KOPT-K1 (cell line): ENCODE measurements around the gene PRG2.
"Not testable (repeated sequence)": the region's sequence is repeated elsewhere in the genome, so short reads cannot be mapped to it uniquely, and the experiment has no call there.

ENCODE experiments used
- H3K27ac ChIP-seq: fragments of 200-600 bp; sonication (generic); 2 replicates; pipeline ENCODE4 v1.5.1; 2016; ENCODE audit warnings: antibody characterized with exemption, mild to moderate bottlenecking, low read depth, low read length; ENCODE audit not compliant: poor library complexity, severe bottlenecking
- H3K36me3 ChIP-seq: fragments of 200-600 bp; sonication (generic); 2 replicates; pipeline ENCODE4 v1.5.1; 2017; ENCODE audit warnings: antibody characterized with exemption, mild to moderate bottlenecking, low read length, moderate library complexity; ENCODE audit not compliant: insufficient read depth
- H3K9me3 ChIP-seq: fragments of 200-600 bp; sonication (generic); 2 replicates; pipeline ENCODE4 v1.5.1; 2017; ENCODE audit warnings: antibody characterized with exemption, low read length, mild to moderate bottlenecking; ENCODE audit not compliant: insufficient read depth, poor library complexity, severe bottlenecking

The PRG2 gene

GRCh38 chr11:57408771-57409170 is 18.3 kb upstream of the PRG2 start:
- H3K27ac ChIP-seq = no peak overlapping the region
- H3K9me3 ChIP-seq = no peaks in the 10 kb centered on the region
- H3K36me3 ChIP-seq = peaks cover 91% of the 10 kb centered on the region

GRCh38 chr11:57407941-57408475 is 17.6 kb upstream of the PRG2 start:
- no peak overlapping the region for H3K27ac ChIP-seq
- H3K36me3 ChIP-seq = peaks cover 84% of the 10 kb centered on the region
- no peaks in the 10 kb centered on the region for H3K9me3 ChIP-seq

- Histone ChIP-seq H3K36me3 (peaks cover 76% of the 10 kb centered on the region), H3K9me3 (no peaks in the 10 kb centered on the region), H3K27ac (no peak overlapping the region)
Measured at GRCh38 chr11:57407010-57407920, 16.8 kb upstream of the PRG2 start.

- Histone ChIP-seq H3K36me3 (peaks cover 68% of the 10 kb centered on the region), H3K9me3 (no peaks in the 10 kb centered on the region), H3K27ac (no peak overlapping the region)
Measured at GRCh38 chr11:57406337-57406904, 16.0 kb upstream of the PRG2 start.

GRCh38 chr11:57405271-57405860 is 14.9 kb upstream of the PRG2 start:
- Histone ChIP-seq H3K9me3 (no peaks in the 10 kb centered on the region), H3K36me3 (peaks cover 57% of the 10 kb centered on the region), H3K27ac (no peak overlapping the region)

GRCh38 chr11:57403802-57404147 is 13.3 kb upstream of the PRG2 start:
- Histone ChIP-seq H3K27ac (no peak overlapping the region), H3K36me3 (peaks cover 41% of the 10 kb centered on the region), H3K9me3 (no peaks in the 10 kb centered on the region)

GRCh38 chr11:57403003-57403801 is 12.8 kb upstream of the PRG2 start:
- not testable (repeated sequence) for H3K9me3 ChIP-seq, H3K27ac ChIP-seq
- peaks cover 36% of the 10 kb centered on the region for H3K36me3 ChIP-seq

GRCh38 chr11:57402188-57403002 is 11.9 kb upstream of the PRG2 start:
- Histone ChIP-seq H3K27ac (no peak overlapping the region), H3K36me3 (peaks cover 28% of the 10 kb centered on the region)

GRCh38 chr11:57399972-57400578 is 9.6 kb upstream of the PRG2 start:
- no peak overlapping the region for H3K27ac ChIP-seq
- H3K9me3 ChIP-seq = no peaks in the 10 kb centered on the region
- peaks cover 4% of the 10 kb centered on the region for H3K36me3 ChIP-seq

More at GRCh38 chr11:57402188-57403002, 11.9 kb upstream of the PRG2 start:
- H3K9me3 ChIP-seq = no peaks in the 10 kb centered on the region

- H3K27ac ChIP-seq = no peak overlapping the region
- no peaks in the 10 kb centered on the region for H3K36me3 ChIP-seq
- no peaks in the 10 kb centered on the region for H3K9me3 ChIP-seq
Measured at GRCh38 chr11:57399221-57399620, 8.8 kb upstream of the PRG2 start.

- Histone ChIP-seq H3K27ac (no peak overlapping the region), H3K36me3 (no peaks in the 10 kb centered on the region), H3K9me3 (no peaks in the 10 kb centered on the region)
Measured at GRCh38 chr11:57397394-57397990, 7.0 kb upstream of the PRG2 start.

- Histone ChIP-seq H3K27ac (no peak overlapping the region), H3K36me3 (no peaks in the 10 kb centered on the region), H3K9me3 (no peaks in the 10 kb centered on the region)
Measured at GRCh38 chr11:57396744-57397143, 6.3 kb upstream of the PRG2 start.

- no peak overlapping the region for H3K27ac ChIP-seq
- no peaks in the 10 kb centered on the region for H3K36me3 ChIP-seq
- H3K9me3 ChIP-seq = no peaks in the 10 kb centered on the region
Measured at GRCh38 chr11:57395905-57396623, 5.6 kb upstream of the PRG2 start.
